Middle frontal gyrus (tissue), 1 donor: ENCODE data around the gene LEMD2.

ENCODE experiments used
- DNase-seq: peaks from one replicate; pipeline ENCODE4 v3.0.0-alpha.2; 2015; ENCODE audit warnings: low spot score; ENCODE audit errors: extremely low spot score

LEMD2 gene

DNA sequence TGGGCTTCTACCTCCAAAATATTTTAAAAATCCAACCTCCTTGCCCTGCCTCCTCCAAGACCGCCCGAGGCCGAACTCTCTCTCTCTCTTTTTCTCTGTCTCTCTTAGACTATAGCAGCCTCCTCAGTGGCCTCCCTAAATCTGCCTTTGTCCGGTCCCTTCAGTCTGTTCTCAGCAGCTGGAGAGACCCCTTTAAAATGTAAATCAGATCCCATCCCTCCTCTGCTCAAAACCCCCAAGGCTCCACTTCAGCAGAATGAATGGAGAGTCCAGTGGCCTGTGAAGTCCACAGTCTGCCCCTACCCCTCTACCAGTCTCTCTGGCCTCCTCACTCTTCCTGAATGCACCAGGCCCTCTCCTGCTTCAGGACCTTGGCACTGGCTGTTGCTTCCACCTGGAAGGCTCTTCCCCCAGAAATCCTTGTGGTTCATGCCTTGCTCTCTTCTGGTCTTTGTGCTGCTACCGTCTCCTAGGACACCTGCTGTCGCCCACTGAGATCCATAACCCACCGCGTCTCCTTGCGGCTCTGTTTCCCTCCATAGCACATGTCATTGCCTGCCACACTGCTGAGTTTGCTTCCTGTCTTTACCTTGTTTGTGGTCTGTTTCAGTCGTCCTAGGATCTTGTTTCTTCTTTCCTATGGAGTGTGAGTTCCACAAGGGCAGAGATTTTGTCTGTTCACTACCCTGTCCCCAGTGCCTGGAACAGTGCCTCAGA, 8.9 kb upstream of the LEMD2 start:
- no peak for DNase-seq

DNA sequence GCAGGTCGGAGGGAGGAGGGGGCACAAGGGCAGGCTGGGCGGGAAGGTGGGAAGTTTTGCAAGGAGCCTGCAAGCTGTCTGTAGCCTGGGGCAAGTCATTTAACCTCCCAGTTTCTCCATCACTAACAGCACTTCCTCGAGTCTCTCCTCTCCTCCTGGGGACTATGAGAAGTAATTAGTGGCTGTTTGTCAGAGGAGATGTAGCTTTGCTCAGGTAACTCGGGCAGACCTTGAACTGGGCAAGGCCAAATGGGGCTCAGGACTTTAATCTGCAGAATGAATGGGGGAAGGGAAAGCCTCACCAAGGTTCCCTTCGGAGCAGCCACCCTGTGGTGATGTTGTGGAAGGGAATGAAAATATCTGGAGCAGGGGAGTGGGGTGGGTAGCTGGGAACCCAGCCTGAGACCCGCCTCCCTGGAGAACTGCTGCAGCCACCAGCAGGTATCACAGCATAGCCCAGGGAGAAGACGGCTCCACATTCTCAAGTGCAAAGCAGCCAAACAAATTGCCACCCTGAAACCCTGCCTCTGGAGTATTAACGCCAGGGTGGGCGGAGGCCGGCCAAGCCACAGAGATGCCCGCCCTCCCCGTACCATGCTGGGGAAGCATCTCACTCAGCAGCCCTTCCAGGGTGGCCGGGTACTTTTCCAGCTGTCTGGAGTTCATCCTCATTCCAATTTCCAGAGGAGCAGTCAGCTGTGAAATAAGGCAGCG, 6.1 kb upstream of the LEMD2 start:
- no peak for DNase-seq

DNA sequence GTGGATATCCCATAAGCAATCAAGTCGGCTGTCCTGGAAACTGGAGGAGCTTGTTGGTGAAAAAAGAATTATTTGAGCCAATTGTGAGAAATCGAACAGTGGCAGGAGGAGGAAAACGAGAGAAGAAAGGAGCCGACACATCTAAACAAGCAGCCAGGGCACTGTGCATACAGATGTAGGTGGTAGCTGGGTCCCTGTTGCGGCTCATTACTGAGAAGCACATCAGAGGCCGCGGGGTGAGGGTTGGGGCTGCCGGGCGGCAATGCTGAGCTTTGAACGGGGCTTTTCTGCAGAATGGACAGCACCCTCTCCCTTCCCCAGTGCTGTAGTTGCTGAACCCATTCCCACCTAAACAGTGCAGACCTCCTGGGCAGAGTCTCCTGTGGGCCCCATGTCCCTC, 4.1 kb upstream of the LEMD2 start:
- no peak for DNase-seq

DNA sequence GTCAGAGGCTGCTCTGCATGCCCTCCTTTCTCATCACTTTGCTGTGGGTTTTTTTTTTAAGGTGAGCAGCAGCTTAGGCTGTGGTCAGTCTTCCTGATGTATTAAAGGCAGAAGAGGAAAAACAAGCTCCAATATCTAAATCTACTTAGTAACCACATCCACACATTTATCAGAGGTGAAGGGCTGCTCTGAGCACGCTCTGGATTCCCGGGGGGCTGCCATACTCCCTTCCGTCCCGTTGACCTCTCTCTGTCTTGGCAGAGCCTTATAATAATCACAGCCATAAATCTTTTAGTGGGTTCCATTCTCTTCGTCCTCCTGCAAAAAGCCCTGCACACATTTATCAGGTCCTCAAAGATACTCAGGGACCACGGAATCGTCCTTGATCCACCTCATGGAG, 2.7 kb upstream of the LEMD2 start:
- DNase-seq = no peak

GRCh38 chr6:33790910-33791309, 2.0 kb upstream of the LEMD2 start:
- DNase-seq = no peak

DNA sequence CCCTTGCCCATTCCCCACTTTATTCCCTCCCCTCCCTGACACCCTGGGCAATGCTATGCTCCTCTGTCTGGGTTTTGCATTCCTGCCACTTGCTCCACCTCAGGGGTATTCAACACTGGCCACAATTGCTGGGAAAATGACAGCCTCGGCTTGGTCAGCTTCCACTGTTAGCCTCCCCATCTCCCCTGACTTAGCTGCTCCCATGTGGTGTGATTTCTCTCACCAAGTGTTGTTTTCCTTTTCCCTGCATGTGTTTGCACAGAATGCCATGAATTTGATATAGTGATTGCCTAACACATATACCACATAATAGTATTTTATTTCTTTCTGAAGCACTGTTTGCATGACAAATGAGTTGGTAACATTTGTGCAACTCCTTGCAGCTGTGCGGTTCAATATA, 1.4 kb upstream of the LEMD2 start:
- DNase-seq = no peak

GRCh38 chr6:33789550-33789895, 593 bp upstream of the LEMD2 start:
- no peak for DNase-seq

DNA sequence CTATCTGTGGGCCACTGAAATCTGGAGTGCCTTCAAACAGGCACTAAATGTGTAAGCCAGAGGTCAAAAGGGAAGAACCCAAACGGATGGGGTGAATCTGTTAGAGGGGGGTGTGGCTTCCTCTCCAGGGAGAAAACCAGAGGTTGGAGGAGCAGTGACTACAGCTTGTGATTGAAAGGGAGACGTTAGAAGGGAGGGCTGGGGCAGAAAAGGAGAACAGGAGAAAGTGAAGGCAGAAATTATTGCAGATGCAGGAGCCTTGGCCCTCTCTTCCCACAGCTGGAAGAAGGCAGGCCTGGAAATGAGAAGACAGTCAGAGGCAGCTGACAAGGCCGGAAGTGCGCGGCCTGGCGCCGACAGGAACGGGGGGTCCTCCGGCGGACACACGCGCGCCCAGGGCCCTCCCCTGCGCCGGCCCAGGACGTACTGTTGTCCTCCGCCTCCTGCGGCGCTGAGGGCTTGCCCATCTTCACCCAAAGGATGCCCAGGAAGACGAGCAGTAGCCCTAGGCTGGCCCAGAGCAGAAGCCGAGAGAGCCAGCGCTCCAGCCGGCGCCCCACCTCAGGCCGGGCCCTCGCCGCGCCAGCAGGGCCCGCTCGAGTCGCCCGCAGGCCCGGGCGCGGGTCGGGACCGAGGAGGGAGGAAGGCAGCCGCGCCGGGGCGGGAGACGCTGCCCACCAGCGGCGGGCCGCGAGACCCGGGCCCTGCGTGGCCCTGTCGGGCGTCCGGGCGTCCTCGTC, 806 bp downstream of the LEMD2 start:
- DNase-seq = no peak

- no peak for DNase-seq
Observed at GRCh38 chr6:33787346-33787953, 1.5 kb downstream of the LEMD2 start.

DNA sequence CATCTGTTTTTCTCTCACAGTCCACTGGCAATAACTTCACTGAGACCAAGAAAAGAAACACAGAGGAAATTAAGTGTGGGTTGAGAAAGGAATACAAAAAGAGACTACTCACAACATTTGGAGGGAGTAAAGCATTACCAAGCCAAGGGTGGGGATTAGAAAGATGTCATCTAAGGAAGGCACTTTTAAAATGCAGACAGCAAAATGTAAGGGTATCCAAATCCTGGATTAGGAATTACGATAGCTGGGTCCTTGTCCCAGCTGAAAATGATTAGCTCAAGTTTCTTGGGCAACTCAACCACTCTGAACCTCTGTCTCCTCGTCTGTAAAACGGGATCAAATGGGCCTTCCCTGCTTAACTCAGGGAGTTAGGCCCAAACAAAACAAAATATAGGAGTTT, 2.2 kb downstream of the LEMD2 start:
- DNase-seq = no peak

DNA sequence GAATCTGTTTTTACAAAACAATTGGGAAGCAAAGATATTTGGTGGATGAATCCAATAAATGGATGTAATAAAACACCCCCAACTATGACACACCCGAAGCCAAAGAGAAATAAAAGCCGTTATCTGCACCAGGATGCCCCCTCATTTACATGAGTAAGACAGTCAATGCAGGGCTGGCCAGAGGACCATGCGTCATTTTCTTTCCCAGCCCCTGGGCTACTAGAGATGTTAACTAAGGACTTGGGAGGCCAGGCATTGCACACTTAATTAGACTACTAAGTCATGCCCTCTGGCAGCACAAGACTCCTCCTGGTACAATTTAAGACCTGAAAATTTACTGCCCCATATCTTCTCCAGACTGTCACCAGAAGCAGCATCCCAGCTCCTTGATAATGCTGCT, 3.2 kb downstream of the LEMD2 start:
- DNase-seq = no peak

GRCh38 chr6:33784787-33785186, 4.1 kb downstream of the LEMD2 start:
- DNase-seq = peak; percentile 36

DNA sequence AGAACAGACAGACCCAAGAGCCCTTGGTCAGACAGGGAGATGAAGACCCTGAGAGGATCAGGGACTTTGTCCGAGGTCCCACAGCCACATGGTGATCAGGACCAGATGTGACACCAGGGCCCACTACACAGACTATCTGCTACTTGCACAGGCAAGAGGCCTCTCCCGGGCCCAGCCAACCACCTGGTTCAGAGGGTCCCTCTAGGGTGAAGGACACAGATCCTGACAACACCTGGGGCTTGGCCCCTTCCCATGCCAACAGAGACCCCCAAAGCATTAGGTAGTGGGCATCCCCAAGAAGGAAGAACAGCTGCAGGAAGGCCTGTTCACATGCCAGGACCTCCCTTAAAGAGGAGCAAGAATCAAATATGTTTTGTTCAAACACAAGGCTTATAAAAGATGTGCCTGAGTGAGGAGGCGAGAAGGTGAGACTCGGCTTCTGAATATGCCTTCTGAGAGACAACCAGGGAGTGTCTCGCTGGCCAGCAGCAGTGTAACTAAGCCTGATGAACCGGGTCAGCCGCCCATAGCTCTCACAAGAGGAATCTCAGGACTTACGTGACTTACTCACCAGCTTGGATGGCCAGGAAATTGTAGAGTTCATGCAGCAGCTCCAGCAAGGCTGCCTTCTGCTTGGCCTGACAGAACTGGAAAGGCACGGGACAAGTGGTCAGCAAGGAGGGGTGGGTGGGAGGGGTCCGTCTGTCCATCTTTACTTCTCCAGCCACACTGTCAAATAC, 5.0 kb downstream of the LEMD2 start:
- DNase-seq = no peak

DNA sequence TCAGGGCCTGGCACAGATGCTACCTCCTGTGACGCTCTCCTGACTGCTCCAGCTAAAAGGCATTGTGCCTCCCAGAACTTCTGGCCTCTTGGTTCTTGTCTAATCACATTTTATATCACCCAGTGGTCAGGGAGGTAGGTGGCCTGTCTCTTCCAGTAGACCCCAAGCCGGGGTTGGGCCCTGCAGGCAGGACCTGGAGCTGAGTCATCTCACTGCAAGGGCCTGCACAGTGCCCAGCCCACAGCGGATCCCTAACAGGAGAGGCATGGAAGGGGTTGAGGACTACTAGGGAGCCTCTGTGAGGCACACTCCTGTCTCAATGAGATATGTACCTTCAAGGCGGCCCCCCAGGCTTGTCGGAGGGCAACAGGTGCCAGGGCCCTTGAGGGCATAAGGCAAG, 6.4 kb downstream of the LEMD2 start:
- no peak for DNase-seq

- no peak for DNase-seq
Observed at GRCh38 chr6:33781131-33781975, 7.6 kb downstream of the LEMD2 start.

- peak; percentile 17 for DNase-seq
Observed at GRCh38 chr6:33779895-33780294, 9.0 kb downstream of the LEMD2 start.

DNA sequence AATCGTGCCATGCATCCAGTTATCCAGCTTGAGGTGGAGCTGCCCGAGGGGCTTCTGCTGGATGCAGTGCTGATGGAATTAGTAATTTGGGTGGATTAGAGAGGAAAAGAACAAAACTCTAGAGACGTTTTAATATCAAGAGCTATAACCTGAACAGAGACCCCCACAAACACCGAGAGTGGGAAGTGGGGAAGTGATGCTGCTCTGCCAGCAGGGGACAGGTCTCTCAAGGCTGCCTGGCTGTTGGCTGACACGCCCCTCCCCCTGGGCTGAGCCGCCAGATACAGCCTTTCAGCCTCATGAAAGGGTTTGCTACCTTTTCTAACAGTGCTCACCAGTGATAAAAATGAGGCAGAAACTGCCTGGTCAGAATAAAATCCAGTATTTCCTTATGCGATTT, 9.6 kb downstream of the LEMD2 start:
- DNase-seq = no peak

- no peak for DNase-seq
Observed at GRCh38 chr6:33778444-33779121, 10.3 kb downstream of the LEMD2 start.

DNA sequence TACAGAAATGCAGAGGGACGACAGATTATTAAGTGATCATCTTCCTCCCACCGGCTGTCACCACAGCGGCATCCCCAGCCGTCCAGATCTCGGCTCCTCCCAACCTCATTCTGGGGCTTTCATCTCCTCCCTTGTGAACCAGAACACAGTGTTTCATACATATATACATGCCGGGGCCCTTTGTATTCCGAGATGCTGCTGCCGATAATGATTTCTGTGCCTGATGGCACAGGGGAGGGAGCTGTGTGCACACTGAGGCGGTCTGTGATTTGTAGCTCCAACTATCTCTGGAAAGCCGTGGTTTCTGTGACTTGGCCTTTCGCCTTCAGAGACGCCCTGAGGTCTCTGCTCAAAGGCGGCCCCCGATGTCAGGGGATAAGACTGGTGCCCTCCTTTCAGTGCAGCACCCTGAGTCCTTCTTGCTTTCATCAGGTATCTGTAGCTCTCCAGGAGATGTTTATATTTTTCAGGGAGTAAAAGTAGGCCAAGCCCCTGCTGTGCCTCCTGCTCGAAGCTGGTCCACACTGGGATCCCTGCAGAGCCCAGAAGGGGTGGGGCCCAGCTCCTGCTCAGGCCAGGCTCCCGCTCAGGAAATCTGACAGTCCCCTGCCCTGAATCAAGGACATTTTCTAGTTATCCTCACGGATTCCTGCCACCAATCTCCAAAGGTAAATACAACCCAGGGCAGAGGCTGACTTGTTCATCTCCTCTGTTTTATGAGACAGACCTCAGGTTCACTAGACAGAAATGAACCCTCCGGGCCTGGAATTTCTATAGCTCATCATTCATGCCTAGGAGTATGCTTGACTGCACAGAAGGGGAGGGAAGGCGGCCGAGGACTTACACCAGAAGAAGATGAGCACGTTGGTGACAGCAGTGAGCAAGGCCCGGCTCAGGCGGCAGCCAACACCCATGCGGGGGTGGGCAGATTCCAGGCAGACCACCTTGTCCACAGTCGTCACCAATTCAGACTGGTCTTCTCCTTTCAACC, 11.2 kb downstream of the LEMD2 start:
- no peak for DNase-seq
